Adrenal gland (tissue), 5 donors: ENCODE data around the gene CFAP97.

ENCODE experiments used
- POLR2A ChIP-seq, 2 donors: fragments of 450-650 bp; IDR thresholded peaks; one replicate each; pipeline ENCODE4 v1.6.1; 2017; ENCODE audit warnings: antibody characterized with exemption in 2 of 2, mild to moderate bottlenecking in 2 of 2, moderate library complexity in 1 of 2
- TF ChIP-seq, protein P1 (sequence below), 6 experiments: fragments of 450-650 bp in 4 of 6; fragments of 200-600 bp in 2 of 6; sonication (generic) in 1 of 6; IDR thresholded peaks; 1 replicate in 5 of 6; 2 replicates in 1 of 6; pipeline versions ENCODE4 v1.5.1 to v1.8.0; 2016 to 2021; ENCODE audit warnings: antibody characterized with exemption in 6 of 6, mild to moderate bottlenecking in 2 of 6, moderate library complexity in 1 of 6
- donor health status: DM: no; HTN: no; CAD: no.

DNA sequence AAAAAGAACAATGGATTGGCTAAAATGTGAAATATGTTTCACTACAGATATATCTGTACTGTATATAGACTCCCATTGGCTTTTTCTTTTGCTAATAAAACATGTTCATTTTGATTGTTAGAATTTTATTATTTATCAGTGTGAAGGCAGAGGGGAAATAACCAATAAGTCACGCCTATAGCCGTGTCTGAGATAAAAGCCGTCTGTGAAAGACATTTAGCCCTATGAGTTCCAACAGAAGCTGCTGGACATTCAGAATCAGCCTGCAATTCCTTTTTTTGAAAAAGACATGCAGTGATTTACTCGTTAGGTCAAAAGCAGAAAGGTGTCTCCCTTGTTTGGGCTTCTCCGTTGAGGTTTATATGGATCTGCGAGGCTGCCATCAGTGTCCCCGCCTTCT, 84.9 kb downstream of the CFAP97 start:
- TF ChIP-seq, protein P1, sequence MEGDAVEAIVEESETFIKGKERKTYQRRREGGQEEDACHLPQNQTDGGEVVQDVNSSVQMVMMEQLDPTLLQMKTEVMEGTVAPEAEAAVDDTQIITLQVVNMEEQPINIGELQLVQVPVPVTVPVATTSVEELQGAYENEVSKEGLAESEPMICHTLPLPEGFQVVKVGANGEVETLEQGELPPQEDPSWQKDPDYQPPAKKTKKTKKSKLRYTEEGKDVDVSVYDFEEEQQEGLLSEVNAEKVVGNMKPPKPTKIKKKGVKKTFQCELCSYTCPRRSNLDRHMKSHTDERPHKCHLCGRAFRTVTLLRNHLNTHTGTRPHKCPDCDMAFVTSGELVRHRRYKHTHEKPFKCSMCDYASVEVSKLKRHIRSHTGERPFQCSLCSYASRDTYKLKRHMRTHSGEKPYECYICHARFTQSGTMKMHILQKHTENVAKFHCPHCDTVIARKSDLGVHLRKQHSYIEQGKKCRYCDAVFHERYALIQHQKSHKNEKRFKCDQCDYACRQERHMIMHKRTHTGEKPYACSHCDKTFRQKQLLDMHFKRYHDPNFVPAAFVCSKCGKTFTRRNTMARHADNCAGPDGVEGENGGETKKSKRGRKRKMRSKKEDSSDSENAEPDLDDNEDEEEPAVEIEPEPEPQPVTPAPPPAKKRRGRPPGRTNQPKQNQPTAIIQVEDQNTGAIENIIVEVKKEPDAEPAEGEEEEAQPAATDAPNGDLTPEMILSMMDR (IDR thresholded peaks at IDR 0.05) = no peak
- TF ChIP-seq POLR2A (IDR thresholded peaks at IDR 0.05) = no peak
